ENCODE measurements around the gene ESD. TPM values are rescaled to one million over a fixed set of nuclear protein-coding genes. Genes with fewer than 3 reads are reported as not detected.

The ESD gene, protein sequence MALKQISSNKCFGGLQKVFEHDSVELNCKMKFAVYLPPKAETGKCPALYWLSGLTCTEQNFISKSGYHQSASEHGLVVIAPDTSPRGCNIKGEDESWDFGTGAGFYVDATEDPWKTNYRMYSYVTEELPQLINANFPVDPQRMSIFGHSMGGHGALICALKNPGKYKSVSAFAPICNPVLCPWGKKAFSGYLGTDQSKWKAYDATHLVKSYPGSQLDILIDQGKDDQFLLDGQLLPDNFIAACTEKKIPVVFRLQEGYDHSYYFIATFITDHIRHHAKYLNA
- total RNA-seq = 100 to 1,000 TPM; 110 to 151 (median 118) TPM

DNA sequence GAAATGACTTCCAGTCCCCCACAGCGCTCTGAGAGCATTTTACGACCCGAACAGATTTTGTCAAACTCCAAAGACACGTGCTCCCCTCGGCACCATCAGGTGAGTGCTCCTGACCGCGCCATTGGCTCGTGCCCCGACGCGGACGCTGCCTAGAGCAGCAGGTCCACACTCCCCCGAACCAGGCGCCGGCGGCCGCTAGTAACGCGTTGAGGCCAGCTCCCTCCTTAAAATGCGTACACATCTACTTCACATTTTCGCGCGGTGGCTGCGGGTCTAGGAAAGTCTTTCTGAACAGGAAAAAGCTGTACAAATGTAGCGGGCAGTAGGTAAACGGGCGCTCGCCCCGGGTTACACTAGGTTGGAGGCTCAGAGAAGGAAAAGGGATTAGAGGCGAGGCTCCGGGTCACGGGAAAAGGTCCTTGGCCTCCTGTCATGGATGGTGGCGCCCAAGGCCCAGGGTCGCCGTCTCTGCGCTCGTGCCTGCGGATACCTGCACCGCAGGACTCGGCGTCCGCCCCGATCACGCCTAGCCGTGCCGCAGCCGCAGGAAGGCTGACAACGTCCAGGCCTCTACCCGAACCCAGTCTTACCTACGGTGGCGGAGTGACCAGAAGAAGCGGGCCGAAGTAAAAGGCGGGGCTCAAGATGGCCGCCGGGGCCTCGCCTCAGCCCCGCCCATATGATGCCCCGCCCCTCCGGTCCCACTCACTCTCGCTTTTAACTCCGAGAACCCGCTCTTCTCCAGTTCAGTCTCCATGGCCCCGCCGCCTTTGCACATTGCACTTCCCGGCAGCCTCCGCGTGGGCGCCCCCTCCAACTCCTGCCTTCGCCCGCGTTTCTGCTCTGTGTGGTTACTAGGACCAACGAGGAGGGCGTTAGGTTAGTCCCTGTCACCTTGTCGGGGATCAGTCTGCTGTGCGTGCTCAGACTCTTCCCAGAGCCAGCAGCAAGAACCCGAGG, at the start of gene ESD:
TSS of gene ESD (minus strand) at position 647 of the 960 bp plus-strand sequence. CDS start 5,748 bp downstream, outside the sequence.
- H3K4me1 ChIP-seq = no peaks in the 10 kb centered on the region
- TF ChIP-seq, protein P1, sequence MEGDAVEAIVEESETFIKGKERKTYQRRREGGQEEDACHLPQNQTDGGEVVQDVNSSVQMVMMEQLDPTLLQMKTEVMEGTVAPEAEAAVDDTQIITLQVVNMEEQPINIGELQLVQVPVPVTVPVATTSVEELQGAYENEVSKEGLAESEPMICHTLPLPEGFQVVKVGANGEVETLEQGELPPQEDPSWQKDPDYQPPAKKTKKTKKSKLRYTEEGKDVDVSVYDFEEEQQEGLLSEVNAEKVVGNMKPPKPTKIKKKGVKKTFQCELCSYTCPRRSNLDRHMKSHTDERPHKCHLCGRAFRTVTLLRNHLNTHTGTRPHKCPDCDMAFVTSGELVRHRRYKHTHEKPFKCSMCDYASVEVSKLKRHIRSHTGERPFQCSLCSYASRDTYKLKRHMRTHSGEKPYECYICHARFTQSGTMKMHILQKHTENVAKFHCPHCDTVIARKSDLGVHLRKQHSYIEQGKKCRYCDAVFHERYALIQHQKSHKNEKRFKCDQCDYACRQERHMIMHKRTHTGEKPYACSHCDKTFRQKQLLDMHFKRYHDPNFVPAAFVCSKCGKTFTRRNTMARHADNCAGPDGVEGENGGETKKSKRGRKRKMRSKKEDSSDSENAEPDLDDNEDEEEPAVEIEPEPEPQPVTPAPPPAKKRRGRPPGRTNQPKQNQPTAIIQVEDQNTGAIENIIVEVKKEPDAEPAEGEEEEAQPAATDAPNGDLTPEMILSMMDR (IDR thresholded peaks at IDR 0.05) = peak in 2 of 3 donors; percentile 6 to 14
- no peak for TF ChIP-seq POLR2A (IDR thresholded peaks at IDR 0.05)
- TF ChIP-seq POLR2AphosphoS5 (IDR thresholded peaks at IDR 0.05) = peak; percentile 74 to 85 (median 75)

DNA sequence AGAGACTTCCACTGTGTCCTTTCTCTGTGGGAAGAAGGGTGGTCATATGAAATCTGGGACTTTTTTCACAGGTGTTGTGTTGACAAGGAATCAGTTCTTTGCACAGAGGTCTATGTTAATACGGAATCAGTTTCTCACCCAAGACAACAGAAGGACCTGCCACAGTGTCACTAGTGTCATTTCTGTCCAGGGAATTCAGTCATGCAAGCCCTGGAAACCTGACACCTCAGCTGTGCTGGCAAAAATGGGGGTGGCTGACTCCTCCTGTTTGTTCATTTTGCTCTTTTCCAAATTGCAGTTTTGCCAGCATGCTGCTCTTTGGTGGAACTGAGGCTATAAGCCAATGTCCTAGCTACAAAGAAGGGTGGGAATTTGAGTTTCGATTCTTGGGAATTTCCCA, 49.8 kb upstream of the ESD start:
- no peak overlapping the region for H3K27ac ChIP-seq
- no peak overlapping the region for H3K4me3 ChIP-seq
- DNase-seq (ENCODE audit: low spot score in 2 of 2) = no peak
- TF ChIP-seq POLR2A (IDR thresholded peaks at IDR 0.05) (no peak), POLR2AphosphoS5 (IDR thresholded peaks at IDR 0.05) (no peak)
- TF ChIP-seq, protein P1 (IDR thresholded peaks at IDR 0.05) = no peak
- intact Hi-C loops (cut with DNase I; ENCODE audit: low total_unique reads) = no loop called here
- no peaks in the 10 kb centered on the region for H3K36me3 ChIP-seq
- H3K4me1 ChIP-seq = no peaks in the 10 kb centered on the region
- H3K27me3 ChIP-seq = no peaks in the 10 kb centered on the region
- H3K9me3 ChIP-seq = no peaks in the 10 kb centered on the region

More for the DNA sequence above, at the start of gene ESD:
- H3K4me3 ChIP-seq = peak within 1 kb of the TSS; percentile 81 to 88 (median 88)
- H3K9me3 ChIP-seq = no peaks in the 10 kb centered on the region
- intact Hi-C loops (cut with DNase I; ENCODE audit: low total_unique reads) = no loop called here
- no peaks in the 10 kb centered on the region for H3K27me3 ChIP-seq
- DNase-seq (ENCODE audit: low spot score in 2 of 2) = peak; percentile 88 to 92
- peak within 1 kb of the TSS; percentile 93 for H3K27ac ChIP-seq
- H3K36me3 ChIP-seq = no peaks in the 10 kb centered on the region

DNA sequence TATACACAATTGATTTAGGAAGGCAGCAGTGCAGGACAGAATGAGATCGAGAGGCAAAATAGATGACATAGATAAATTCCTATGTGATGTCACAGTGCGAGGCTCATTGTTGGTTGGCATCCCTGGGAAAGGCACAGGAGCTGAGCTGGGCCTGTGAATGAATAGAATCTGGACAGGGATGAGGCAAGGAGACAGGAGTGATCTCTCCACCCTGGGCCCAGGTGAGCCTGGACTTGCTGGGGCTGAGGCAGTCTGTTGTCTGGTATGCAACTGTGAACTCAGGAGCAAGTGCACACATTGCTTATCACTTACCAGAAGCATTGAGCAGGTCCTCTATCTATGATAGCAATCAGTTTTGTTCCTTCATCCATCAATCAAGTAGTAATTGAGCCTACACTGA, 48.2 kb upstream of the ESD start:
- Histone ChIP-seq H3K36me3 (no peaks in the 10 kb centered on the region), H3K27me3 (no peaks in the 10 kb centered on the region)

DNA sequence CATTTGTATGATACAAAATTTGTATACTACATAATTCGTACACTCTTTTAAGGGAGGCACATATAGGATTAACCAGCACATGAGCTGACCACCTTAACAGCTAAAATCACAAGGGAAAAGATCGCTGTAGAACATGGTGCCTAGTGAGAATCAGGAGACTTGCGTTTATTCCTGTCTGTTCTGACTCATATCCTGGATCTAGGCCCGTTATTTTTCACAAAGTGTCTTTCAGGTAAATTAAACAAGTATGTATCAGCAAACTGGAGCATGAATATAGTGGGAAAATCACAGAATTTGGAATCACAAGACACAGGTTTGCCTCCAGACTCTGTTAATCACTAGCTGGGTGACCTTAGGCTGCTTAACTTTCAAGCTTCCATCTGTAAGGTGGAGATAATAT, 47.5 kb upstream of the ESD start:
- intact Hi-C loops (cut with DNase I; ENCODE audit: low total_unique reads) = no loop called here

More for the DNA sequence above, 48.2 kb upstream of the ESD start:
- Histone ChIP-seq H3K4me3 (no peak overlapping the region), H3K27ac (no peak overlapping the region), H3K4me1 (no peaks in the 10 kb centered on the region), H3K9me3 (no peaks in the 10 kb centered on the region)
- TF ChIP-seq POLR2A (IDR thresholded peaks at IDR 0.05) (no peak), POLR2AphosphoS5 (IDR thresholded peaks at IDR 0.05) (no peak)
- TF ChIP-seq, protein P1 (IDR thresholded peaks at IDR 0.05) = no peak
- DNase-seq (ENCODE audit: low spot score in 2 of 2) = no peak
- intact Hi-C loops (cut with DNase I; ENCODE audit: low total_unique reads) = no loop called here

More for the DNA sequence above, 47.5 kb upstream of the ESD start:
- Histone ChIP-seq H3K27ac (no peak overlapping the region), H3K4me1 (no peaks in the 10 kb centered on the region), H3K27me3 (no peaks in the 10 kb centered on the region), H3K4me3 (no peak overlapping the region), H3K9me3 (no peaks in the 10 kb centered on the region), H3K36me3 (no peaks in the 10 kb centered on the region)
- DNase-seq (ENCODE audit: low spot score in 2 of 2) = no peak
- TF ChIP-seq, protein P1 (IDR thresholded peaks at IDR 0.05) = no peak
- TF ChIP-seq POLR2A (IDR thresholded peaks at IDR 0.05) = no peak
- no peak for TF ChIP-seq POLR2AphosphoS5 (IDR thresholded peaks at IDR 0.05)
